Measurements from ENCODE around the gene SATB2. TPM values are rescaled to one million over a fixed set of nuclear protein-coding genes. Genes with fewer than 3 reads are reported as not detected.

The SATB2 gene
- total and polyA plus RNA-seq, 4 donors: 0.47 to 3.7 (median 1.8) TPM

GRCh38 chr2:199446996-199447576, 10.7 kb downstream of the SATB2 start:
- no peak overlapping the region for H3K4me3 ChIP-seq

GRCh38 chr2:199444749-199445148, 13.0 kb downstream of the SATB2 start:
- Histone ChIP-seq H3K36me3 (ENCODE audit: control insufficient read depth in 4 of 4, insufficient read depth in 4 of 4, low read length in 4 of 4) (no peaks in the 10 kb centered on the region), H3K9ac (ENCODE audit: insufficient read depth in 1 of 2, low read length in 2 of 2) (no peak overlapping the region), H3K9me3 (ENCODE audit: control insufficient read depth in 4 of 4, insufficient read depth in 3 of 4, low read length in 3 of 4) (no peaks in the 10 kb centered on the region), H3K27ac (ENCODE audit: low read depth in 1 of 2, low read length in 1 of 2) (no peak overlapping the region), H3K27me3 (ENCODE audit: control insufficient read depth in 3 of 3, insufficient read depth in 3 of 3, low read length in 2 of 3) (no peaks in the 10 kb centered on the region), H3K4me3 (no peak overlapping the region), H3K4me1 (ENCODE audit: control insufficient read depth in 5 of 5, insufficient read depth in 5 of 5, low read length in 5 of 5) (no peaks in the 10 kb centered on the region)
- ATAC-seq (ENCODE audit: insufficient read depth, low FRiP score): no peak
- 85 to 89% methylated on average over 4 of the region's 4 CpGs for WGBS, 2 donors
- DNase-seq: peak in 1 of 3 donors; percentile 14
- TF ChIP-seq CTCF (IDR thresholded peaks at IDR 0.05; ENCODE audit: control extremely low read depth, extremely low read depth): no peak

More at GRCh38 chr2:199446996-199447576, 10.7 kb downstream of the SATB2 start:
- Histone ChIP-seq H3K9ac (ENCODE audit: insufficient read depth in 1 of 2, low read length in 2 of 2) (no peak overlapping the region), H3K27ac (ENCODE audit: low read depth in 1 of 2, low read length in 1 of 2) (no peak overlapping the region), H3K4me1 (ENCODE audit: control insufficient read depth in 5 of 5, insufficient read depth in 5 of 5, low read length in 5 of 5) (no peaks in the 10 kb centered on the region), H3K27me3 (ENCODE audit: control insufficient read depth in 3 of 3, insufficient read depth in 3 of 3, low read length in 2 of 3) (peaks cover 0 to 9% (median 8%) of the 10 kb centered on the region in 3 donors), H3K9me3 (ENCODE audit: control insufficient read depth in 4 of 4, insufficient read depth in 3 of 4, low read length in 3 of 4) (no peaks in the 10 kb centered on the region), H3K36me3 (ENCODE audit: control insufficient read depth in 4 of 4, insufficient read depth in 4 of 4, low read length in 4 of 4) (no peaks in the 10 kb centered on the region)
- DNase-seq (no peak), ATAC-seq (ENCODE audit: insufficient read depth, low FRiP score) (no peak)
- 81 to 84% methylated on average over 10 of the region's 10 CpGs for WGBS, 2 donors
- no peak for TF ChIP-seq CTCF (IDR thresholded peaks at IDR 0.05; ENCODE audit: control extremely low read depth, extremely low read depth)

GRCh38 chr2:199443589-199444130, 14.1 kb downstream of the SATB2 start:
- no peak for TF ChIP-seq CTCF (IDR thresholded peaks at IDR 0.05; ENCODE audit: control extremely low read depth, extremely low read depth)
- Histone ChIP-seq H3K9ac (ENCODE audit: insufficient read depth in 1 of 2, low read length in 2 of 2) (no peak overlapping the region), H3K4me1 (ENCODE audit: control insufficient read depth in 5 of 5, insufficient read depth in 5 of 5, low read length in 5 of 5) (no peaks in the 10 kb centered on the region), H3K36me3 (ENCODE audit: control insufficient read depth in 4 of 4, insufficient read depth in 4 of 4, low read length in 4 of 4) (no peaks in the 10 kb centered on the region), H3K4me3 (no peak overlapping the region), H3K9me3 (ENCODE audit: control insufficient read depth in 4 of 4, insufficient read depth in 3 of 4, low read length in 3 of 4) (no peaks in the 10 kb centered on the region), H3K27ac (ENCODE audit: low read depth in 1 of 2, low read length in 1 of 2) (no peak overlapping the region), H3K27me3 (ENCODE audit: control insufficient read depth in 3 of 3, insufficient read depth in 3 of 3, low read length in 2 of 3) (no peaks in the 10 kb centered on the region)
- 65 to 67% methylated on average over 3 of the region's 3 CpGs for whole genome bisulfite sequencing, 2 donors
- DNase-seq (no peak), ATAC-seq (ENCODE audit: insufficient read depth, low FRiP score) (no peak)

All from lung (tissue), 12 donors.